ENCODE results near the gene HAUS7.

Gene HAUS7

DNA sequence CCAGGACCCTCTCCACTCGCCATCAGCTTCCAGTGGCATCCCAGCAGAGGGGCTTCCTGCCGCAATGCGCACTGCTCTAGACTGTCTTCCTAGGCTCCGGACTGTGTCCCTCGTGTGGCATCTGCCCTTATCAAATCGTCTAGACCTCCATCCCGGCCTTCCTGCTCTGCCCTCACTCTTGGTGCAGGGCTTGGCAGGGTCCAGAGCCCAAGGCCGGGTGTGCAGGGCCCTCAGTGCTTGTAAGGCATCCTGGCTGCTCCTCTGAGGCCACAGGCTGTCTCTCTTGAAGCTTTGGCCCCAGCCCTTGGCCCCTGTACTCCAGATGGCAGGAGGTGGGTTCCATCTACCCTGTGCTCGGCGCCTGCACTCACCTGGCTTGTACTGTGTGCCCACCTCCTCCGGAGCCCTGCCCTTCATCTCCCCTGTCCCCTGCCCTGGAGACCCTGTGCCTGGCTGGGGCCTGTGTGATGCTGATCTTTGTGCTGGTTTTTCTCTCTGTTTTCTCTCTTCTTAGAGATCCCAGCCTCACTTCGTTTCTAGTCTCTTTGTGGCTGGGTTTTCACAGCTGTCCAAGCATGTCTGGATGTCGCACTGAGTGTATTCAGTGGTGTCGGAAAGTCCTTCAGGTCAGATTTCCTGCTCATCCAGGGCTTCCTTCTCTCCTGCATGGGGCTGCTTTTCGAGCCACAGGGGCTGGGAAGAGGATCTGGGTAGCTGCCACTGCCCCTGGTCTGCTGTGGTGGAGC lies 20.8 kb downstream of the HAUS7 start:
- no peak overlapping the region for H3K4me3 ChIP-seq (ENCODE audit: low read length)
- H3K4me2 ChIP-seq (ENCODE audit: low read length): no peak overlapping the region
- no peaks in the 10 kb centered on the region for H3K9me2 ChIP-seq (replicated peaks; ENCODE audit: control insufficient read depth, low read length)
- H3K9me3 ChIP-seq (ENCODE audit: control insufficient read depth, insufficient read depth, low read length): no peaks in the 10 kb centered on the region
- no peaks in the 10 kb centered on the region for H3K27me3 ChIP-seq (ENCODE audit: control insufficient read depth, low read length)
- H4K20me1 ChIP-seq (ENCODE audit: control insufficient read depth, insufficient read depth, low read depth, low read length): no peaks in the 10 kb centered on the region
- no peaks in the 10 kb centered on the region for H3K36me3 ChIP-seq (ENCODE audit: control insufficient read depth, low read length)
- no peak overlapping the region for H3K27ac ChIP-seq (ENCODE audit: low read depth, low read length)
- TF ChIP-seq EZH2phosphoT487 (IDR thresholded peaks at IDR 0.05; ENCODE audit: borderline replicate concordance, low read length): no peak
- TF ChIP-seq, protein P1, sequence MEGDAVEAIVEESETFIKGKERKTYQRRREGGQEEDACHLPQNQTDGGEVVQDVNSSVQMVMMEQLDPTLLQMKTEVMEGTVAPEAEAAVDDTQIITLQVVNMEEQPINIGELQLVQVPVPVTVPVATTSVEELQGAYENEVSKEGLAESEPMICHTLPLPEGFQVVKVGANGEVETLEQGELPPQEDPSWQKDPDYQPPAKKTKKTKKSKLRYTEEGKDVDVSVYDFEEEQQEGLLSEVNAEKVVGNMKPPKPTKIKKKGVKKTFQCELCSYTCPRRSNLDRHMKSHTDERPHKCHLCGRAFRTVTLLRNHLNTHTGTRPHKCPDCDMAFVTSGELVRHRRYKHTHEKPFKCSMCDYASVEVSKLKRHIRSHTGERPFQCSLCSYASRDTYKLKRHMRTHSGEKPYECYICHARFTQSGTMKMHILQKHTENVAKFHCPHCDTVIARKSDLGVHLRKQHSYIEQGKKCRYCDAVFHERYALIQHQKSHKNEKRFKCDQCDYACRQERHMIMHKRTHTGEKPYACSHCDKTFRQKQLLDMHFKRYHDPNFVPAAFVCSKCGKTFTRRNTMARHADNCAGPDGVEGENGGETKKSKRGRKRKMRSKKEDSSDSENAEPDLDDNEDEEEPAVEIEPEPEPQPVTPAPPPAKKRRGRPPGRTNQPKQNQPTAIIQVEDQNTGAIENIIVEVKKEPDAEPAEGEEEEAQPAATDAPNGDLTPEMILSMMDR (IDR thresholded peaks at IDR 0.05; ENCODE audit: low read depth, low read length, poor library complexity, severe bottlenecking): no peak
- no peaks in the 10 kb centered on the region for H3K79me2 ChIP-seq (ENCODE audit: control insufficient read depth, low read length)
- no peaks in the 10 kb centered on the region for H3K4me1 ChIP-seq (ENCODE audit: control insufficient read depth, low read length)
- H3F3A ChIP-seq (ENCODE audit: control insufficient read depth, insufficient read depth): no peaks in the 10 kb centered on the region

- Histone ChIP-seq H3K4me1 (ENCODE audit: control insufficient read depth, low read length) (no peaks in the 10 kb centered on the region), H3K4me2 (ENCODE audit: low read length) (no peak overlapping the region), H3K36me3 (ENCODE audit: control insufficient read depth, low read length) (no peaks in the 10 kb centered on the region), H3K79me2 (ENCODE audit: control insufficient read depth, low read length) (no peaks in the 10 kb centered on the region), H4K20me1 (ENCODE audit: control insufficient read depth, insufficient read depth, low read depth, low read length) (no peaks in the 10 kb centered on the region), H3K27me3 (ENCODE audit: control insufficient read depth, low read length) (no peaks in the 10 kb centered on the region), H3K9me3 (ENCODE audit: control insufficient read depth, insufficient read depth, low read length) (no peaks in the 10 kb centered on the region), H3K27ac (ENCODE audit: low read depth, low read length) (no peak overlapping the region), H3F3A (ENCODE audit: control insufficient read depth, insufficient read depth) (no peaks in the 10 kb centered on the region), H3K4me3 (ENCODE audit: low read length) (no peak overlapping the region), H3K9me2 (replicated peaks; ENCODE audit: control insufficient read depth, low read length) (no peaks in the 10 kb centered on the region)
- TF ChIP-seq, protein P1 (IDR thresholded peaks at IDR 0.05; ENCODE audit: low read depth, low read length, poor library complexity, severe bottlenecking): no peak
- TF ChIP-seq EZH2phosphoT487 (IDR thresholded peaks at IDR 0.05; ENCODE audit: borderline replicate concordance, low read length): no peak
Observed at GRCh38 chrX:153448556-153449367, 21.6 kb downstream of the HAUS7 start.

- no peaks in the 10 kb centered on the region for H4K20me1 ChIP-seq (ENCODE audit: control insufficient read depth, insufficient read depth, low read depth, low read length)
- no peak overlapping the region for H3K4me2 ChIP-seq (ENCODE audit: low read length)
- no peak for TF ChIP-seq EZH2phosphoT487 (IDR thresholded peaks at IDR 0.05; ENCODE audit: borderline replicate concordance, low read length)
- TF ChIP-seq, protein P1 (IDR thresholded peaks at IDR 0.05; ENCODE audit: low read depth, low read length, poor library complexity, severe bottlenecking): no peak
- H3F3A ChIP-seq (ENCODE audit: control insufficient read depth, insufficient read depth): no peaks in the 10 kb centered on the region
- no peaks in the 10 kb centered on the region for H3K9me3 ChIP-seq (ENCODE audit: control insufficient read depth, insufficient read depth, low read length)
- no peaks in the 10 kb centered on the region for H3K9me2 ChIP-seq (replicated peaks; ENCODE audit: control insufficient read depth, low read length)
- H3K27ac ChIP-seq (ENCODE audit: low read depth, low read length): no peak overlapping the region
- no peaks in the 10 kb centered on the region for H3K4me1 ChIP-seq (ENCODE audit: control insufficient read depth, low read length)
- H3K79me2 ChIP-seq (ENCODE audit: control insufficient read depth, low read length): no peaks in the 10 kb centered on the region
- H3K36me3 ChIP-seq (ENCODE audit: control insufficient read depth, low read length): no peaks in the 10 kb centered on the region
- H3K27me3 ChIP-seq (ENCODE audit: control insufficient read depth, low read length): no peaks in the 10 kb centered on the region
- H3K4me3 ChIP-seq (ENCODE audit: low read length): no peak overlapping the region
Observed at GRCh38 chrX:153447581-153447960, 22.8 kb downstream of the HAUS7 start.
